NCI-H1417 (cell line): Measurements from ENCODE around the gene NPFFR2.
"Not testable (repeated sequence)": the region's sequence is repeated elsewhere in the genome, so short reads cannot be mapped to it uniquely, and the experiment has no call there.

Source experiments
- DNase-seq, 3 experiments: peaks; one replicate each; lab custom pipeline; 2025; lab: John Stamatoyannopoulos, UW

Gene NPFFR2

GRCh38 chr4:72112514-72113156 lies 80.8 kb downstream of the NPFFR2 start:
- no peak for DNase-seq

- DNase-seq = no peak
These were observed 86.2 kb downstream of the NPFFR2 start for GRCh38 chr4:72118017-72118416.

DNA sequence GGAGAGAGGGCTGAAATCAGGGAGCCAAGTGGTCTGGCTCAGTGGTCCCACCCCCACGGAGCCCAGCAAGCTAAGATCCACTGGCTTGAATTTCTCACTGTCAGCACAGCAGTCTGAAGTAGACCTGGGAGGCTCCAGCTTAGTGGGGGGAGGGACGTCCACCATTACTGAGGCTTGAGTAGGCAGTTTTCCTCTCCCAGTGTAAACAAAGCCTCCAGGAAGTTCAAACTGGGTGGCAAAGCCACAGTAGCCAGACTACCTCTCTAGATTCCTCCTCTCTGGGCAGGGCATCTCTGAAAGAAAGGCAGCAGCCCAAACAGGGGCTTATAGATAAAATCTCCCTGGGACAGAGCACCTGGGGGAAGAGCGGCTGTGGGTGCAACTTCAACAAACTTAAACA lies 88.1 kb downstream of the NPFFR2 start:
- DNase-seq = no peak

DNA sequence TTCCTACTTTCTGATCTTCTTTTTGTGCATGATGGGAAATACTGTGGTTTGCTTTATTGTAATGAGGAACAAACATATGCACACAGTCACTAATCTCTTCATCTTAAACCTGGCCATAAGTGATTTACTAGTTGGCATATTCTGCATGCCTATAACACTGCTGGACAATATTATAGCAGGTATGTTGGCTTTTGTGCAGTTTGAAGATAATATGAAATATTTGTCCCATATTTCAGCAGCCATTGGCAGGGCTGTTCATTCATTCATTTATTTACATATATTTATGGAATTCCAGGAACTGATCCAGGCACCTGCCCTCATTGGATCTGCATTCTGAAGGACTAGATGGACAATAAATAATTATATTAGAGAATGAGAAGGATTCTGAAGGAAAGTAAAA lies 96.9 kb downstream of the NPFFR2 start:
- no peak for DNase-seq

DNA sequence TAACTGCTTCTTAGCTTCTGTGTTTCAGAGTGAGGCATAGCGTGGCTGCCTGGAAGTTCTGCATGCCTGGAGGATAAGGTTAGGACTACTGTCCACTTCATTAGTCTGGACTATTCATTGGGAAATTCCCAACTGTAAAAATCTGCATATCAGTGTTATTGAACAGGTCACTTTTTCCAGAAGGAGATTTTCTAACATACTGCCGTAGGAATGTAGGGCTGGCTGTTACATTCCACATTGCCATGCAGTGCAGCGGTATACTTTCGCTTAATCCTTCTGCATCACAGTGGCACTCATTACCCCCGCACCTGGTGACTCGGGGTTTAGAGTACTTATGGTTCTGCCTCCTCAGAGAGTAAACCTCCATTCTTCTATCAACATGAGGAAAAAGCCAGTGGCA lies 104.6 kb downstream of the NPFFR2 start:
- no peak for DNase-seq

DNA sequence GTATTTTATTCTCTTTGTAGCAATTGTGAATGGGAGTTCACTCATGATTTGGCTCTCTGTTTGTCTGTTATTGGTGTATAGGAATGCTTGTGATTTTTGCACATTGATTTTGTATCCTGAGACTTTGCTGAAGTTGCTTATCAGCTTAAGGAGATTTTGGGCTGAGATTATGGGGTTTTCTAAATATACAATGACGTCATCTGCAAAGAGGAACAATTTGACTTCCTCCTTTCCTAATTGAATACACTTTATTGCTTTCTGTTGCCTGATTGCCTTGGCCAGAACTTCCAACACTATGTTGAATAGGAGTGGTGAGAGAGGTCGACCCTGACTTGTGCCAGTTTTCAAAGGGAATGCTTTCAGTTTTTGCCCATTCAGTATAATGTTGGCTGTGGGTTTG lies 108.2 kb downstream of the NPFFR2 start:
- not testable (repeated sequence) for DNase-seq

GRCh38 chr4:72144241-72144640 lies 112.4 kb downstream of the NPFFR2 start:
- DNase-seq = no peak

DNA sequence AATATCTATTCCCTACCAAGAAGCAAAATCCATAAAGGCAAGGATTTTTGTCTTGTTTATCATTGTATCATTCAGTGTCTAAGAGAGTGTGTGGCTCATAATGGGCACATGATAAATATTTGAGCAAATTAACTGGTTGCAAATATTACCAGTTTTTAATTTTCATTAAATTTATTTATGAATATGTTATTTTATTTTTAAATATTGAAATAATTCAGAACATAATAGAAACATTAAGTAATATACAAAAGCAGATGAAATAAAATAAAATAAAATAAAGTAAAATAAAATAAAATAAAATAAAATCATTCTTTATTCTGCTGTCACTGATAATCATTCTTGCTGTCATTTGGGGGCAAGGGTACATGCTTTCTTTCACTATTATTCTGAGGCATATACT lies 120.9 kb downstream of the NPFFR2 start:
- DNase-seq = no peak

DNA sequence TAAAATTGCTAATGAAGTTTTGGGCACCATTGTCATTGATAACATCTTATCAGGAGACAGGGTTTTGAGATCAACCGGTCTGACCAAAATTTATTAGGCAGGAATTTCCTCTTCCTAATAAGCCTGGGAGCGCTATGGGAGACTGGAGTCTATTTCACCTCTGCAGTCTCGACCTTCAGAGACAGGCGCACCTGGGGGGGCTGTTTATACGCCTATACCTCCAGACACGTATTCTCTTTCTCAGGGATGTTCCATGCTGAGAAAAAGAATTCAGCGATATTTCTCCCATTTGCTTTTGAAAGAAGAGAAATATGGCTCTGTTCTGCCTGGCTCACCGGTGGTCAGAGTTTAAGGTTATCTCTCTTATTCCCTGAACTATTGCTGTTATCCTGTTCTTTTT lies 121.8 kb downstream of the NPFFR2 start:
- not testable (repeated sequence) for DNase-seq

DNA sequence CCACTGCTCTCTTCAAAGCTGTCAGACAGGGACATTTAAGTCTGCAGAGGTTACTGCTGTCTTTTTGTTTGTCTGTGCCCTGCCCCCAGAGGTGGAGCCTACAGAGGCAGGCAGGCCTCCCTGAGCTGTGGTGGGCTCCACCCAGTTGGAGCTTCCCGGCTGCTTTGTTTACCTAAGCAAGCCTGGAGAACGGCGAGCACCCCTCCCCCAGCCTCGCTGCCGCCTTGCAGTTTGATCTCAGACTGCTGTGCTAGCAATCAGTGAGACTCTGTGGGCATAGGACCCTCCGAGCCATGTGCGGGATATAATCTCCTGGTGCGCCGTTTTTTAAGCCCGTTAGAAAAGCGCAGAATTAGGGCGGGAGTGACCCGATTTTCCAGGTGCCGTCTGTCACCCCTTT lies 137.5 kb downstream of the NPFFR2 start:
- DNase-seq = not testable (repeated sequence)

DNA sequence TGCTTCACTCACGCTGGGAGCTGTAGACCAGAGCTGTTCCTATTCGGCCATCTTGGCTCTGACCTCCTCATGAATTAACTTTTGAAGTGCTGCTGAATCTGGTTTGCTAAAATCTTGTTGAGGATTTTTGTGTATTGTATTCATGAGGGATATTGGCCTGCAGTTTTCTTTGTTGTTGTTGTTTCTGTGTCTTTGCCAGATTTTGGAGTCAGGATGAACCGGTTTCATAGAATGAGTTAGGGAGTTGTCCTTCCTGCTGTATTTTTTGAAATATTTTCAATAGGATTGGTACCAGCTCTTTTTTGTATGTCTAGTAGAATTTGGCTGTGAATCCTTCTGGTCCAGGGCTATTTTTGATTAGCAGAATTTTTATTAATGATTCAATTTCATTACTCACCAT lies 138.1 kb downstream of the NPFFR2 start:
- DNase-seq = no peak

GRCh38 chr4:72171761-72172160 lies 140.0 kb downstream of the NPFFR2 start:
- DNase-seq = no peak

- no peak for DNase-seq
These were observed 147.5 kb downstream of the NPFFR2 start for GRCh38 chr4:72179342-72179741.

DNA sequence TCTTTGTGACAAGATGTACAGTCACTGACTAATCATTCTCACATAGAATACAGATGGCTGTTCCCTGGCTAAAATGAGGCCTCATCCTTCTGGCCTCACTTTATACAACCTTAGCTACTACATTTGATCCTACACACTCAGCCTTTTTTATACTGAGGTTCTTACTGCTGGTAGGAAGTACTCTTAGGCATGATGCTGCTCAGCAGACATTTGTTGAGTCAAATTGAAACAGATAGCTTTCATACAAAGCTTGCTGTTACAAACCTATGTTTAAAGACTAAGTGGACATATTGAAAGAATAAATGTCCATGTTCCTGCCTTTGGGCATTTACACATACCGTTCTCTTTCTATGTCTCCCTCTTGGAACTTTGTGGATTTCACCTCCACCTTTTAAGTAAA lies 154.9 kb downstream of the NPFFR2 start:
- no peak for DNase-seq

GRCh38 chr4:72194046-72194445 lies 162.2 kb downstream of the NPFFR2 start:
- DNase-seq = no peak

DNA sequence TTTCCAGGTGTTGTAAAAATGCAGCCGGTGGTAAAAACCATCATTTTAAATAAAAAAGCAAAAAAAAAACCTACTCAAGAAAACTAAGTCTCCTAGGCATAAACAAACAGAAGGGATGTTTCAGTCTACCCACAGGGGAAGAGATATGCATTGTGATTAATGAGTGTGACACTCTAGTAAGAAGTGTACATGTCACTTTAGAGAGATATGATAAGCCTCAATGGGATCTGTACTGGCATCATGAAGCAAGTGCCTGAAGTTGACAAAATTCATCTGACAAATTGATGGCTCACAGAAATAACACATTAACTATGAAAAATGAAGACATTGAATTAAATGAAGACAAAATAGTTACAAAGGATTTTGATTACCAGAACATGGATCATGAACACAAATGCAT lies 162.7 kb downstream of the NPFFR2 start:
- no peak for DNase-seq
